Body of pancreas (tissue), 4 donors: ENCODE results near the gene CAPZA1. TPM values are rescaled to one million over a fixed set of nuclear protein-coding genes. Genes with fewer than 3 reads are reported as not detected.

ENCODE experiments used
- ATAC-seq: fragments of 150-250 bp; one replicate; pipeline ENCODE4 v1.9.1; 2016
- DNase-seq, 4 donors: peaks; one replicate each; pipeline ENCODE4 v3.0.0-alpha.2; 2019
- H3K27ac ChIP-seq, 4 donors: fragments of 200-600 bp; sonication (generic); 1 replicate in 3 of 4; 2 replicates in 1 of 4; pipeline versions ENCODE4 v1.5.1 to v1.6.1; 2016 to 2019; ENCODE audit warnings: mild to moderate bottlenecking in 1 of 4, mixed read lengths in 1 of 4, moderate library complexity in 1 of 4
- H3K27me3 ChIP-seq, 2 donors: fragments of 200-600 bp; sonication (generic); one replicate each; pipeline ENCODE4 v1.6.0; 2016; ENCODE audit warnings: mild to moderate bottlenecking in 1 of 2
- H3K36me3 ChIP-seq, 2 donors: fragments of 200-600 bp; sonication (generic); replicated peaks in 1 of 2; 2 replicates each; pipeline ENCODE4 v1.5.1; 2016; ENCODE audit warnings: low read depth in 2 of 2; ENCODE audit not compliant: insufficient read depth in 1 of 2
- H3K4me1 ChIP-seq: fragments of 200-600 bp; sonication (generic); one replicate; pipeline ENCODE4 v1.6.0; 2016
- H3K4me3 ChIP-seq, 2 donors: fragments of 200-600 bp; sonication (generic); 1 replicate in 1 of 2; 2 replicates in 1 of 2; pipeline ENCODE4 v1.5.1; 2016 to 2019
- H3K9me3 ChIP-seq, 3 donors: fragments of 200-600 bp; sonication (generic); 1 replicate in 2 of 3; 2 replicates in 1 of 3; pipeline ENCODE4 v1.5.1; 2016
- CTCF ChIP-seq, 7 experiments: fragments of 450-650 bp in 4 of 7; fragments of 200-600 bp in 3 of 7; sonication (generic) in 3 of 7; IDR thresholded peaks; one replicate each; pipeline ENCODE4 v1.5.1; 2016 to 2019; ENCODE audit warnings: antibody characterized with exemption in 7 of 7
- POLR2A ChIP-seq, 3 donors: fragments of 450-650 bp; IDR thresholded peaks; one replicate each; pipeline ENCODE4 v1.6.1; 2016; ENCODE audit warnings: antibody characterized with exemption in 3 of 3, mild to moderate bottlenecking in 2 of 3
- WGBS, 2 donors: methylation state at CpG; one replicate each; pipeline ENCODE4 v1.1.5; 2017; 5-methylcytosine and 5-hydroxymethylcytosine counted together
- intact Hi-C: fragments of 100-400 bp; cut with DNase I; formaldehyde crosslinking; loops from one replicate; pipeline ENCODE4 v1.15.1; 2023
- total RNA-seq, 2 donors: library from RNA; depleted of rRNA; stranded (reverse); fragments of >200 nt; gene quantifications; one replicate each; pipeline ENCODE4 v1.1.0, GENCODE V29; 2016

CAPZA1 gene
- total RNA-seq, 2 donors from 2014 or later: 56.0 to 66.9 TPM

GRCh38 chr1:112581586-112582192, 37.9 kb upstream of the CAPZA1 start:
- DNase-seq (no peak), ATAC-seq (no peak)
- Histone ChIP-seq H3K27ac (no peak overlapping the region), H3K27me3 (no peaks in the 10 kb centered on the region), H3K9me3 (no peaks in the 10 kb centered on the region), H3K4me1 (no peaks in the 10 kb centered on the region), H3K36me3 (peaks cover 0 to 6% of the 10 kb centered on the region in 2 donors), H3K4me3 (no peak overlapping the region)
- intact Hi-C loops: no loop called here
- TF ChIP-seq POLR2A (IDR thresholded peaks at IDR 0.05) (no peak), CTCF (IDR thresholded peaks at IDR 0.05) (no peak)

GRCh38 chr1:112583366-112583765, 36.3 kb upstream of the CAPZA1 start:
- intact Hi-C loops: no loop called here
- no peak overlapping the region for H3K27ac ChIP-seq
- H3K9me3 ChIP-seq: no peaks in the 10 kb centered on the region
- no peaks in the 10 kb centered on the region for H3K27me3 ChIP-seq
- H3K4me1 ChIP-seq: no peaks in the 10 kb centered on the region
- peaks cover 0 to 3% of the 10 kb centered on the region in 2 donors for H3K36me3 ChIP-seq
- H3K4me3 ChIP-seq: no peak overlapping the region
- ATAC-seq (no peak), DNase-seq (no peak)
- no peak for TF ChIP-seq POLR2A (IDR thresholded peaks at IDR 0.05)
- no peak for TF ChIP-seq CTCF (IDR thresholded peaks at IDR 0.05)

- no peak for TF ChIP-seq CTCF (IDR thresholded peaks at IDR 0.05)
- TF ChIP-seq POLR2A (IDR thresholded peaks at IDR 0.05): no peak
- no peak overlapping the region for H3K27ac ChIP-seq
- ATAC-seq (no peak), DNase-seq (no peak)
- WGBS, 2 donors: 95 to 100% methylated on average over 1 of the region's 1 CpG
- H3K9me3 ChIP-seq: no peaks in the 10 kb centered on the region
- peaks cover 0 to 6% of the 10 kb centered on the region in 2 donors for H3K36me3 ChIP-seq
- H3K27me3 ChIP-seq: no peaks in the 10 kb centered on the region
- no peaks in the 10 kb centered on the region for H3K4me1 ChIP-seq
- intact Hi-C loops: no loop called here
- no peak overlapping the region for H3K4me3 ChIP-seq
These were observed 29.9 kb upstream of the CAPZA1 start for GRCh38 chr1:112589766-112590165.

GRCh38 chr1:112594208-112594876, 25.3 kb upstream of the CAPZA1 start:
- WGBS, 2 donors: 24 to 48% methylated on average over 3 of the region's 3 CpGs
- ATAC-seq (no peak), DNase-seq (no peak)
- intact Hi-C loops: no loop called here
- Histone ChIP-seq H3K9me3 (no peaks in the 10 kb centered on the region), H3K27me3 (no peaks in the 10 kb centered on the region), H3K36me3 (peaks cover 7 to 11% of the 10 kb centered on the region in 2 donors), H3K4me1 (no peaks in the 10 kb centered on the region), H3K4me3 (no peak overlapping the region), H3K27ac (no peak overlapping the region)
- TF ChIP-seq CTCF (IDR thresholded peaks at IDR 0.05) (no peak), POLR2A (IDR thresholded peaks at IDR 0.05) (no peak)

GRCh38 chr1:112599477-112599876, 20.2 kb upstream of the CAPZA1 start:
- Histone ChIP-seq H3K9me3 (no peaks in the 10 kb centered on the region), H3K27me3 (no peaks in the 10 kb centered on the region), H3K4me3 (no peak overlapping the region), H3K4me1 (no peaks in the 10 kb centered on the region), H3K27ac (no peak overlapping the region), H3K36me3 (peaks cover 4 to 11% of the 10 kb centered on the region in 2 donors)
- 88 to 93% methylated on average over 4 of the region's 4 CpGs for WGBS, 2 donors
- intact Hi-C loops: no loop called here
- DNase-seq (no peak), ATAC-seq (no peak)
- TF ChIP-seq POLR2A (IDR thresholded peaks at IDR 0.05) (no peak), CTCF (IDR thresholded peaks at IDR 0.05) (no peak)
